ENCODE measurements around the gene DHRS2. TPM values are rescaled to one million over a fixed set of nuclear protein-coding genes. Genes with fewer than 3 reads are reported as not detected.

DHRS2 gene
- total RNA-seq, 4 donors from 2014 or later: not detected

DNA sequence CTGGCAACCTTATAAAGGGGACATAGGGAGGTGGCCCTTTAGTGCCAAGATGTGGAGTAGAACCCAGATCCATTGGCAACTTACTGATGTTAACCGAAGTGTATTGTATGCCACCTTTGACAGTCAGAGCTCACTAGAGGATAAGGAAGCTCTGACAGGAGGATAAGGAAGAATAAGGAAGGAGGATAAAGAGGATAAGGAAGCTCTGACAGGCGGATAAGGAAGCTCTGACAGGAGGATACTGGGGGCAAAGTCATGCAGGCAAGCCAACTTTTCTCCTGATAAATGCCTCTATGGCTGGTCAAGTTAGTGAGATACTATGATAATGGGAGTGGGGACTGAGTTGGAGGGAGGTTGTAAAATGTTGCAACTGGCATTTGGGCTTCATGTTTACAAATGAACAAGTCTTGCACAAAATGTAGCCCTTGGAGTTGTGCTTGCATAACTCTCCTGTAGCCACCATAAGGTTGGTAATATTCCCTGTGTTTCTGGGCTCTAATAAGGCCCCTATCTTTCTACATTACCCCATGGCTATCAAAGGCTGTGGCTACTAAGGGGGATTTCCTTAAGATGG, 17.7 kb upstream of the DHRS2 start:
- H3K27ac ChIP-seq: no peak overlapping the region
- no peaks in the 10 kb centered on the region for H3K36me3 ChIP-seq
- H3K9me3 ChIP-seq: no peaks in the 10 kb centered on the region
- H3K27me3 ChIP-seq: no peaks in the 10 kb centered on the region
- DNase-seq: no peak
- in situ Hi-C loops (cut with MboI; ENCODE audit: low pct_ligation_motif_present in 1 of 4, low pct_unique_long_range_greater_than_20kb in 1 of 4, low sequenced_read_pairs in 3 of 4) (no loop called here), intact Hi-C loops (cut with DNase I; ENCODE audit: low total_unique reads) (no loop called here)
- WGBS, 2 donors (ENCODE audit: low coverage in 1 of 2): 73 to 85% methylated on average over 2 of the region's 2 CpGs
- H3K4me1 ChIP-seq: peaks cover 0 to 14% (median 6%) of the 10 kb centered on the region in 4 donors
- TF ChIP-seq POLR2A (IDR thresholded peaks at IDR 0.05): no peak
- TF ChIP-seq POLR2AphosphoS5 (IDR thresholded peaks at IDR 0.05): no peak
- TF ChIP-seq, protein P1, sequence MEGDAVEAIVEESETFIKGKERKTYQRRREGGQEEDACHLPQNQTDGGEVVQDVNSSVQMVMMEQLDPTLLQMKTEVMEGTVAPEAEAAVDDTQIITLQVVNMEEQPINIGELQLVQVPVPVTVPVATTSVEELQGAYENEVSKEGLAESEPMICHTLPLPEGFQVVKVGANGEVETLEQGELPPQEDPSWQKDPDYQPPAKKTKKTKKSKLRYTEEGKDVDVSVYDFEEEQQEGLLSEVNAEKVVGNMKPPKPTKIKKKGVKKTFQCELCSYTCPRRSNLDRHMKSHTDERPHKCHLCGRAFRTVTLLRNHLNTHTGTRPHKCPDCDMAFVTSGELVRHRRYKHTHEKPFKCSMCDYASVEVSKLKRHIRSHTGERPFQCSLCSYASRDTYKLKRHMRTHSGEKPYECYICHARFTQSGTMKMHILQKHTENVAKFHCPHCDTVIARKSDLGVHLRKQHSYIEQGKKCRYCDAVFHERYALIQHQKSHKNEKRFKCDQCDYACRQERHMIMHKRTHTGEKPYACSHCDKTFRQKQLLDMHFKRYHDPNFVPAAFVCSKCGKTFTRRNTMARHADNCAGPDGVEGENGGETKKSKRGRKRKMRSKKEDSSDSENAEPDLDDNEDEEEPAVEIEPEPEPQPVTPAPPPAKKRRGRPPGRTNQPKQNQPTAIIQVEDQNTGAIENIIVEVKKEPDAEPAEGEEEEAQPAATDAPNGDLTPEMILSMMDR (IDR thresholded peaks at IDR 0.05): no peak
- TF ChIP-seq EP300 (IDR thresholded peaks at IDR 0.05; ENCODE audit: low read depth): no peak
- H3K4me3 ChIP-seq: no peak overlapping the region

DNA sequence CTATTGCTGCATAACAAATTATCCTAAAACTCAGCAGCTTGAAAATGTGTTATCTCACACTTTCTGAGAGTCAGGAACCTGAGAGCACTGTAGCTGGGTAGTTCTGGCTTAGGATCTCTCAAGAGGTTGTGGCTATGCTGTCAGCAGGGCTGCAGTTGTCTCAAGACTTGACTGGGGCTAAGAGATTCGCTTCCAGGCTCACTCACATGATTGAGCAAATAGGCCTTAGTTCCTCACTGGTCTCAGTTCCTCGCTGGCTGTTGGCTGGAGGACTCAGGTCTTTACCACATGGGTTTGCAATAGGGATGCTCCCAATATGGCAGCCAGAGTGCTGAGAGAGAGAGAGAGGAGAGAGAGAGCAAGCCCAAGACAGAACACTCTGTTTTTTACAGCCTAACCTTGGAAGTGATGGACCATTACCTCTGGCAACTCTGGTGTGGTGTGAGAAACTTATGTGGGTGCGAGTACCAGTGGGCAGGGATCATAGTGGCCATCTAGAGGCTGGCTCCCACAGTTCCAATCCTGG, 15.9 kb upstream of the DHRS2 start:
- Histone ChIP-seq H3K27ac (no peak overlapping the region), H3K9me3 (peaks cover 6 to 9% of the 10 kb centered on the region in 2 donors), H3K36me3 (no peaks in the 10 kb centered on the region), H3K4me1 (no peaks in the 10 kb centered on the region), H3K4me3 (no peak overlapping the region), H3K27me3 (no peaks in the 10 kb centered on the region)
- no peak for DNase-seq
- in situ Hi-C loops (cut with MboI; ENCODE audit: low pct_ligation_motif_present in 1 of 4, low pct_unique_long_range_greater_than_20kb in 1 of 4, low sequenced_read_pairs in 3 of 4): no loop called here
- 67 to 79% methylated on average over 1 to 3 of the region's 3 CpGs for WGBS, 2 donors (ENCODE audit: low coverage in 1 of 2)
- intact Hi-C loops (cut with DNase I; ENCODE audit: low total_unique reads): no loop called here
- TF ChIP-seq POLR2A (IDR thresholded peaks at IDR 0.05) (no peak), EP300 (IDR thresholded peaks at IDR 0.05; ENCODE audit: low read depth) (no peak), POLR2AphosphoS5 (IDR thresholded peaks at IDR 0.05) (no peak)
- TF ChIP-seq, protein P1 (IDR thresholded peaks at IDR 0.05): no peak

DNA sequence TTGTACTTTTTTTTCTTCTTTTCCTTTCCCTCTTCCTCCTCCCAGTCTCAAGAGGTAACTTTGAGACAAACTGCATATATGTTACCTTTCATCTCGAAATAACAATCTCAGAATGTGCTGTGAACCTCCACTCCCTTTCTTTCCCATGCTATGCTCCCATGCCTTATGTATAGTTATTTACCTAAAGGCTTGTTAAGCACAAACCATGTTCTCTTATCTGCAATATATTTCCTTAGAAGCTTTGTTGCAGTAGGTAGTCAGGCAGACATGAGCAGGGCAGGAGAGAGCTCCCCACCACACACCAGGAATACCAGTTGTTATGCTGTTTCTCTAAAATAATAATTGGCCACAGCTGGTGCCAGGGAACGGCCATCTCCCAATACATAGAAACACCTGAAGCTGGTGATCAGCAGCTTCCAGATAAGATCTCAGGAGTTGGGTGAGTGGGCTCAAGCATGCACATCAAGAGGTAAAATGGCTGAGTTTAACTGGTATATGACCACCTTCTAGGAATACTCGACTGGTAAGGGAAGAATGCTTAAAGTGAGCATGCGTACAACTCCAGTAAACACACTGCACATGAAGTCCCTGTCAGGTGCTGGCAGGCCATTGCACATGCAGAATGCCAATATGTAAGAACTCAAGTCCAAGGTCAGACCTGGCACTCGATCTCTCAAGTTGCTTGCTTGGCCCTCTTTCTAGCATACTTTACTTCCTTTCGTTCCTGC, 14.8 kb upstream of the DHRS2 start:
- H3K4me3 ChIP-seq: no peak overlapping the region

More for the DNA sequence above, 14.8 kb upstream of the DHRS2 start:
- H3K9me3 ChIP-seq: peaks cover 6 to 13% of the 10 kb centered on the region in 2 donors
- intact Hi-C loops (cut with DNase I; ENCODE audit: low total_unique reads): no loop called here
- WGBS, 2 donors (ENCODE audit: low coverage in 1 of 2): 46 to 48% methylated on average over 4 to 6 of the region's 6 CpGs
- H3K27ac ChIP-seq: no peak overlapping the region
- TF ChIP-seq EP300 (IDR thresholded peaks at IDR 0.05; ENCODE audit: low read depth) (no peak), POLR2AphosphoS5 (IDR thresholded peaks at IDR 0.05) (no peak), POLR2A (IDR thresholded peaks at IDR 0.05) (no peak)
- TF ChIP-seq, protein P1 (IDR thresholded peaks at IDR 0.05): no peak
- no peak for DNase-seq
- no peaks in the 10 kb centered on the region for H3K36me3 ChIP-seq
- H3K27me3 ChIP-seq: no peaks in the 10 kb centered on the region
- in situ Hi-C loops (cut with MboI; ENCODE audit: low pct_ligation_motif_present in 1 of 4, low pct_unique_long_range_greater_than_20kb in 1 of 4, low sequenced_read_pairs in 3 of 4): no loop called here
- no peaks in the 10 kb centered on the region for H3K4me1 ChIP-seq
